GM06990 (cell line): ENCODE measurements around the gene SPHKAP.
A peak's percentile ranks its signal among the peaks of the same experiment; 100 is the strongest.

Experiments
- DNase-seq: peaks from one replicate; pipeline ENCODE4 v3.0.0-alpha.2; 2011; ENCODE audit not compliant: insufficient read length; ENCODE audit errors: extremely low read depth
- H3K27me3 ChIP-seq: replicated peaks from 2 replicates; pipeline ENCODE4 v1.6.0; 2011; ENCODE audit warnings: low read length; ENCODE audit not compliant: control insufficient read depth, insufficient read depth
- H3K36me3 ChIP-seq: 2 replicates; pipeline ENCODE4 v1.5.1; 2011; ENCODE audit warnings: low read length; ENCODE audit not compliant: control insufficient read depth, insufficient read depth
- H3K4me3 ChIP-seq: replicated peaks from 2 replicates; pipeline ENCODE4 v1.5.1; 2011; ENCODE audit warnings: low read depth, mild to moderate bottlenecking, control low read depth, low read length
- TF ChIP-seq, protein P1 (sequence below): IDR thresholded peaks from 2 replicates; pipeline ENCODE4 v1.5.1; 2011; ENCODE audit warnings: low read length, control low read depth, mild to moderate bottlenecking, inconsistent platforms; ENCODE audit not compliant: insufficient read depth, poor library complexity, severe bottlenecking

Gene SPHKAP

DNA sequence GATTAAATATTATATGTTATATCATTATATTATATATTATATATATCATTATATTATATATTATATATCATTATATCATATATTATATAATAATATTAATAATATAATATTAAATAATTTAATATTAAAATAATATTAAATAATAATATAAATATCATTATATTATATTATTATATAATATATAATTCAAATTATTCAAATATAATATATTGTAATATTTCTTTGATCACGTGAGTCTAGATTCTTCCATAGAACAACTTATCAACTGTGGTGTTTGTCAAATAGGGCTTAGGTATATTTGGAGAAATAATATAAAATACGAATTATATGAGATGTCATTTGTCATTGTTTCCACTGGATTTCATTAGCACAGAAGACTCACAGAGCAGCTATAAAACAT, 77.3 kb downstream of the SPHKAP start:
- H3K27me3 ChIP-seq: no peaks in the 10 kb centered on the region
- H3K36me3 ChIP-seq: no peaks in the 10 kb centered on the region
- TF ChIP-seq, protein P1, sequence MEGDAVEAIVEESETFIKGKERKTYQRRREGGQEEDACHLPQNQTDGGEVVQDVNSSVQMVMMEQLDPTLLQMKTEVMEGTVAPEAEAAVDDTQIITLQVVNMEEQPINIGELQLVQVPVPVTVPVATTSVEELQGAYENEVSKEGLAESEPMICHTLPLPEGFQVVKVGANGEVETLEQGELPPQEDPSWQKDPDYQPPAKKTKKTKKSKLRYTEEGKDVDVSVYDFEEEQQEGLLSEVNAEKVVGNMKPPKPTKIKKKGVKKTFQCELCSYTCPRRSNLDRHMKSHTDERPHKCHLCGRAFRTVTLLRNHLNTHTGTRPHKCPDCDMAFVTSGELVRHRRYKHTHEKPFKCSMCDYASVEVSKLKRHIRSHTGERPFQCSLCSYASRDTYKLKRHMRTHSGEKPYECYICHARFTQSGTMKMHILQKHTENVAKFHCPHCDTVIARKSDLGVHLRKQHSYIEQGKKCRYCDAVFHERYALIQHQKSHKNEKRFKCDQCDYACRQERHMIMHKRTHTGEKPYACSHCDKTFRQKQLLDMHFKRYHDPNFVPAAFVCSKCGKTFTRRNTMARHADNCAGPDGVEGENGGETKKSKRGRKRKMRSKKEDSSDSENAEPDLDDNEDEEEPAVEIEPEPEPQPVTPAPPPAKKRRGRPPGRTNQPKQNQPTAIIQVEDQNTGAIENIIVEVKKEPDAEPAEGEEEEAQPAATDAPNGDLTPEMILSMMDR: no peak
- no peak overlapping the region for H3K4me3 ChIP-seq
- DNase-seq: no peak

DNA sequence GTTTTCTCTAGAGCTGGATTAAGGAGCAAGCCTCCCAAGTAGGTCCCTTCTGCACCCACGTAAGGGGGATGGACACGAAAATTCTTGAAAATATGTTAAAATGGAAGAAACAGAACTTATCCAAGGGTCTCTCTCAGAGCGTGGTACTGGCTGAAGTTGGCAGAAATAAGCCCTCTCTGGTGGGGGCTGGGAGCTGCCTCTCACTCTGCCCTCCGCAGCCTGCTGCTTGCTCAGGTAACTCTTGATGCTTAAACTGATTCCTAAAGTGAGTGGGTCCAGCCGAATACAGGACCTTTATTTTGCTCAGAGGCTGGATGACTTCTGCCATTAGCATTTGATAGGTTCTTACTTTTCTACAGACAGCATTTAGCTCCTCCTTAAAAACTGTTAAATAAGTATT, 78.1 kb downstream of the SPHKAP start:
- Histone ChIP-seq H3K27me3 (no peaks in the 10 kb centered on the region), H3K36me3 (no peaks in the 10 kb centered on the region), H3K4me3 (no peak overlapping the region)
- TF ChIP-seq, protein P1: no peak
- no peak for DNase-seq

DNA sequence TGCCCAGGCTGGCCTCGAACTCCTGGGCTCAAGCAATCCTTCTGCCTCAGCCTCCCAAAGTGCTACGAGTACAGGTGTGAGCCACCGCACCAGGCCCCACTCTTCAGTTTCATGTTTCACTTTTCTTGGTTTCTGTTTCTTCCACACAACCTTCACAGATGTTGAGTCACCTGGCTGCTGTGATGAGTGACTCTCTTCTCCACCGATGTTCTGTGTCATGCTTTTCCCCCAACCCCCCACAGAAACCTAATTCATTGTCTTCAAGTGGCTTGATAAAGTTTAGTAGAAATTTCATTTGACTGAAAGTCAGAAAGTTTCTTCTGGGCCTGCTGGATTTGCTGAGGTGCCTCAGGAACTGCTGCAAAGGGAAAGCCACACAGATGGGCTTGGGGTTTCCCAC, 78.5 kb downstream of the SPHKAP start:
- Histone ChIP-seq H3K27me3 (no peaks in the 10 kb centered on the region), H3K36me3 (no peaks in the 10 kb centered on the region), H3K4me3 (no peak overlapping the region)
- TF ChIP-seq, protein P1: no peak
- DNase-seq: peak; percentile 40

DNA sequence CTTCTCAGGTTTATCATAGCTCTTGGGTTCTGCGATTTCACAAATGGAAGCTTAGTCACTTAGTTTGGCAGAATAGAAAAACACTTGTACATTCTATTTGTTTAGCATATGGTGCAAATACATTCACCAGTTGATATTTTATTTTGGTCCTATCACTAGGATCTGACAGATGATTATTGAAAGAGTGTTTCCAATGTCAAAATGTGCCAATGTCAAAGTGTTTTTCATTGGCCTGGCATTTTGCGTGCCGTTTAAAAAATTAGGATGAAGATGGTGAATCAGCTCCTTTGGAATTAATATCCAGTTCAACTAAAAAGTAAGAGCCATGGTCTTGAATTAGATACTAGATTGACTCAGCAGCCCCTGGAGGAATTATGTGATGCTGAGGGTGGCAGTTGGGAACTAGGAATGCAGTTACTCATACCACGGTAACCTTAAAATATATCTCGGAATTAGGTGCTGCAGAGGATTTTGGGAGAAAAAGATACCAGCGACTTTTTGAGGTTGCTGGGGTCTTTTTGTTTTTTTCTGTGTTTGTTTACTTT, 87.0 kb downstream of the SPHKAP start:
- no peaks in the 10 kb centered on the region for H3K27me3 ChIP-seq
- TF ChIP-seq, protein P1: no peak
- H3K4me3 ChIP-seq: no peak overlapping the region
- H3K36me3 ChIP-seq: no peaks in the 10 kb centered on the region
- no peak for DNase-seq

DNA sequence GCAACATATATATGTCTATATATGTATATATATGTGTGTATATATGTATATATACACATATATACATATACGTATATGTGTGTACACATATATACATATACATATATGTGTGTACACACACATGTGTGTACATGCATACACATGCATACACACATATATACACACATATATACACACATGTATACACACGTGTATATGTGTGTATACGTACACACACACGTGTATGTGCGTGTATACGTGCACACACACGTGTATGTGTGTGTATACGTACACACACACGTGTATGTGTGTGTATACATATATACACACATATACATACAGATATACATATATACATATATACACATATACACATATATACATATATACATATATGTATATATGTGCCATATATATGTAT, 89.4 kb downstream of the SPHKAP start:
- no peak for DNase-seq
- no peaks in the 10 kb centered on the region for H3K27me3 ChIP-seq
- no peaks in the 10 kb centered on the region for H3K36me3 ChIP-seq
- TF ChIP-seq, protein P1: no peak
- no peak overlapping the region for H3K4me3 ChIP-seq

DNA sequence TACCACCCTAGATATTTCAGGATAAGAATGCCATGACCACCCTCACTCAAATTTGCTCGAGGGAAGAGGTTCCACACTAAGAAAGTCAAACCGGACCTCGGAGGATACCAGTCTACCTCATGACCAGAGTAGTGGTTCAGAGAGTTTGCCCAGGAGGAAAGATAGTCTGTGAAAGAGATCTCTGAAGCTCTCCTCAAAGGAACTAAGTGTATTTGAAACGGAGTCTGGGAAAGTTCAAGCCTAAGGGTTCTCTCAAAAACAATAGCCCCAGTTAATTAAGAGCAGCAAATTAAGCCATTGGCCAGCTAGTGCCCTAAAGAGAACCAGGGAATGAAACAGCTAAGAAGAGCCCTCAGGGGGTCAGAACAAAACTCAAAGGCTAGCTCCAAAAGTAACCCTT, 94.9 kb downstream of the SPHKAP start:
- TF ChIP-seq, protein P1: no peak
- Histone ChIP-seq H3K27me3 (no peaks in the 10 kb centered on the region), H3K36me3 (no peaks in the 10 kb centered on the region), H3K4me3 (no peak overlapping the region)
- no peak for DNase-seq
